ENCODE measurements around the gene MARK2. TPM values are rescaled to one million over a fixed set of nuclear protein-coding genes. Genes with fewer than 3 reads are reported as not detected.
A peak's percentile ranks its signal among the peaks of the same experiment; 100 is the strongest.
"Not testable (repeated sequence)": the region's sequence is repeated elsewhere in the genome, so short reads cannot be mapped to it uniquely, and the experiment has no call there.

Gene MARK2
- total RNA-seq, 1 donor from 2014 or later = 16.9 TPM

GRCh38 chr11:63854696-63855095 lies 15.8 kb downstream of the MARK2 start:
- no peak for DNase-seq

GRCh38 chr11:63855975-63856374 lies 17.1 kb downstream of the MARK2 start:
- no peak for DNase-seq

- no peak for DNase-seq
Measured at GRCh38 chr11:63858628-63859550, 20.0 kb downstream of the MARK2 start.

GRCh38 chr11:63862923-63863322 lies 24.0 kb downstream of the MARK2 start:
- DNase-seq = no peak

- DNase-seq = not testable (repeated sequence)
Measured at GRCh38 chr11:63863620-63864019, 24.7 kb downstream of the MARK2 start.

- DNase-seq = no peak
Measured at GRCh38 chr11:63866211-63866610, 27.3 kb downstream of the MARK2 start.

- DNase-seq = no peak
Measured at GRCh38 chr11:63867511-63867910, 28.6 kb downstream of the MARK2 start.

GRCh38 chr11:63868399-63869064 lies 29.6 kb downstream of the MARK2 start:
- no peak for DNase-seq

- no peak for DNase-seq
Measured at GRCh38 chr11:63869171-63869591, 30.3 kb downstream of the MARK2 start.

GRCh38 chr11:63869683-63870082 lies 30.8 kb downstream of the MARK2 start:
- DNase-seq = no peak

GRCh38 chr11:63870351-63871140 lies 31.6 kb downstream of the MARK2 start:
- DNase-seq = no peak

- DNase-seq = peak; percentile 22
Measured at GRCh38 chr11:63871962-63872799, 33.3 kb downstream of the MARK2 start.

- no peak for DNase-seq
Measured at GRCh38 chr11:63872800-63873197, 33.9 kb downstream of the MARK2 start.

GRCh38 chr11:63873311-63873710 lies 34.4 kb downstream of the MARK2 start:
- no peak for DNase-seq

GRCh38 chr11:63874511-63874910 lies 35.6 kb downstream of the MARK2 start:
- DNase-seq = no peak

- DNase-seq = no peak
Measured at GRCh38 chr11:63875506-63876065, 36.7 kb downstream of the MARK2 start.

GRCh38 chr11:63876616-63877015 lies 37.7 kb downstream of the MARK2 start:
- no peak for DNase-seq

- DNase-seq = no peak
Measured at GRCh38 chr11:63877658-63878241, 38.8 kb downstream of the MARK2 start.

GRCh38 chr11:63879598-63880402 lies 40.9 kb downstream of the MARK2 start:
- DNase-seq = no peak

GRCh38 chr11:63880403-63880790 lies 41.5 kb downstream of the MARK2 start:
- DNase-seq = no peak
